DOHH2 (cell line): ENCODE measurements around the gene C10orf105.

ENCODE experiments used
- H3F3A ChIP-seq: fragments of 200-600 bp; sonication (generic), shearing (Covaris generic); 2 replicates; pipeline ENCODE4 v1.6.0; 2016; ENCODE audit warnings: antibody characterized with exemption, mild to moderate bottlenecking; ENCODE audit not compliant: control insufficient read depth, insufficient read depth
- H3K27ac ChIP-seq: fragments of 200-600 bp; sonication (generic); 2 replicates; pipeline ENCODE4 v1.5.1; 2014; ENCODE audit warnings: low read depth, mild to moderate bottlenecking, low read length, moderate library complexity
- H3K27me3 ChIP-seq: fragments of 200-600 bp; sonication (generic); 2 replicates; pipeline ENCODE4 v1.6.1; 2014; ENCODE audit warnings: mild to moderate bottlenecking, low read length, mixed read lengths; ENCODE audit not compliant: control insufficient read depth
- H3K36me3 ChIP-seq: fragments of 200-600 bp; sonication (generic); 2 replicates; pipeline ENCODE4 v1.6.1; 2014; ENCODE audit warnings: mild to moderate bottlenecking, low read length, moderate library complexity, mixed read lengths; ENCODE audit not compliant: control insufficient read depth
- H3K4me1 ChIP-seq: fragments of 200-600 bp; sonication (generic); 2 replicates; pipeline ENCODE4 v1.6.1; 2014; ENCODE audit warnings: mild to moderate bottlenecking, low read length, mixed read lengths; ENCODE audit not compliant: control insufficient read depth
- H3K4me2 ChIP-seq: fragments of 200-600 bp; sonication (generic); 2 replicates; pipeline ENCODE4 v1.6.0; 2014; ENCODE audit warnings: mild to moderate bottlenecking, low read length, moderate library complexity
- H3K4me3 ChIP-seq: fragments of 200-600 bp; sonication (generic); 2 replicates; pipeline ENCODE4 v1.5.1; 2014; ENCODE audit warnings: mild to moderate bottlenecking, low read length, mixed read lengths
- H3K79me2 ChIP-seq: fragments of 200-600 bp; sonication (generic); 2 replicates; pipeline ENCODE4 v1.6.1; 2014; ENCODE audit warnings: mild to moderate bottlenecking, low read length, mixed read lengths; ENCODE audit not compliant: control insufficient read depth
- H3K9me2 ChIP-seq: fragments of 200-600 bp; sonication (generic); replicated peaks from 2 replicates; pipeline ENCODE4 v1.6.1; 2014; ENCODE audit warnings: mild to moderate bottlenecking, low read length, mixed read lengths; ENCODE audit not compliant: control insufficient read depth
- H3K9me3 ChIP-seq: fragments of 200-600 bp; sonication (generic); 2 replicates; pipeline ENCODE4 v1.6.1; 2014; ENCODE audit warnings: antibody characterized with exemption, low read length, mixed read lengths; ENCODE audit not compliant: control insufficient read depth, insufficient read depth
- H4K20me1 ChIP-seq: fragments of 200-600 bp; sonication (generic); 2 replicates; pipeline ENCODE4 v1.6.0; 2014; ENCODE audit warnings: low read depth, mild to moderate bottlenecking, antibody characterized with exemption, low read length, moderate library complexity; ENCODE audit not compliant: control insufficient read depth, insufficient read depth
- CTCF ChIP-seq: fragments of 200-600 bp; sonication (generic); IDR thresholded peaks from one replicate; pipeline ENCODE4 v1.5.1; 2014; ENCODE audit warnings: antibody characterized with exemption, mild to moderate bottlenecking, low read depth, low read length; ENCODE audit not compliant: poor library complexity, severe bottlenecking
- EZH2phosphoT487 ChIP-seq: fragments of 200-600 bp; sonication (generic); IDR thresholded peaks from 2 replicates; pipeline ENCODE4 v1.6.1; 2017; ENCODE audit warnings: borderline replicate concordance, mild to moderate bottlenecking, antibody characterized with exemption, low read length, moderate library complexity, mixed read lengths

C10orf105 gene

DNA sequence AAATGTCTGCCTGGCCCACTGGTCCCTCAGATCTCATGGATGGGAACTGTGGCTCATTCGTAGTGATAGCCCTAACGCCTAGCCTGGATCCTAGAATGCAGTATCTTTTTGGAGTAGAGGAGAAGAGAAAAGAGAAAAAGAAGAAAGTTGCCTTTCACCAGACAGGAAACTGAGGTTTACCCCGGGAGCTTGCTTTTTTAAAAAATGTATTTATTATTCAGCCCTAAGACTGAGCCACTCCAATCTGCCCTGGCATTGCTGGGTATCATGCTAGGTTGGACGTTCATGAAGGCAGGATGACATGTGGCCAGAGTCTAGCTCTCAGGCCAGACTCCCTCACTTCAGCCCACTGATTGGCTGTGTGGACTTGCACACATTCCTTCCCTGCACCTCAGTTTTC is 21.5 kb upstream of the C10orf105 start:
- Histone ChIP-seq H3K27ac (no peak overlapping the region), H3K4me2 (no peak overlapping the region)

DNA sequence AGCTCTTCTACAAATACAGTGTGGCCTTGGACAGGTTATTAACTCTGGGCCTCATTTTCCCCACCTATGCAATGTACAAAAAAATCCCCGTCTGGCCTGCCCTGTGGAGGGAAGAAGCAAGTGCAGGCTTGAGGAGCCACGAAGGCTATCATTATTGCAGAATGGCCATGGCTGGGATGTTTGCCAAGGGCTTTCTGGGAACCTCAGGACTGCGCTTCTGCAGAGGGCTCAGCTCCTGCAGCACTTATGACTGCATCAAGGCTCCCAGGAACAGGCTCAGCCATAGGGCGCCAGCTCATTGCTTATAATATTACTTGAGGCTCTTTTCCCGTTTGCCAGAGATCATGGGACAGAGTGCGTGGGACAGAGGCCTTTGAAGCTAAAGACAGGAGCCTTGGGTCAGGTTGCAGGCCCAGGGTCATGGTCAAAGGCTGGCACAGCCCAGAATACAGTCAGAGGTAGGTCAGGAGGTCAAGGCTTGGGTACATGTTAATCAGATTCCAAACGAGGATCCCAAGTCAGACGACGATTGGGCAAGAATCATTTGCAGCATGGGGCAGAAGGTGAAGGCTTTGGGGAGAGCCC is 20.6 kb upstream of the C10orf105 start:
- no peak overlapping the region for H3K4me2 ChIP-seq
- H3K4me1 ChIP-seq: peaks cover 11% of the 10 kb centered on the region
- no peak for TF ChIP-seq CTCF
- no peak for TF ChIP-seq EZH2phosphoT487
- no peaks in the 10 kb centered on the region for H3K9me2 ChIP-seq
- H3K27me3 ChIP-seq: no peaks in the 10 kb centered on the region; the same call in 1 of the 2 replicates
- no peaks in the 10 kb centered on the region for H3F3A ChIP-seq
- no peaks in the 10 kb centered on the region for H3K9me3 ChIP-seq
- H4K20me1 ChIP-seq: no peaks in the 10 kb centered on the region
- H3K79me2 ChIP-seq: no peaks in the 10 kb centered on the region
- no peaks in the 10 kb centered on the region for H3K36me3 ChIP-seq
- no peak overlapping the region for H3K4me3 ChIP-seq
- no peak overlapping the region for H3K27ac ChIP-seq

More for the DNA sequence above, 21.5 kb upstream of the C10orf105 start:
- TF ChIP-seq EZH2phosphoT487 (no peak), CTCF (no peak)
- H3K9me3 ChIP-seq: no peaks in the 10 kb centered on the region
- no peaks in the 10 kb centered on the region for H3F3A ChIP-seq
- no peaks in the 10 kb centered on the region for H4K20me1 ChIP-seq
- no peaks in the 10 kb centered on the region for H3K36me3 ChIP-seq
- H3K27me3 ChIP-seq: no peaks in the 10 kb centered on the region; the same call in 1 of the 2 replicates
- H3K4me1 ChIP-seq: peaks cover 3% of the 10 kb centered on the region
- H3K4me3 ChIP-seq: no peak overlapping the region
- H3K79me2 ChIP-seq: no peaks in the 10 kb centered on the region
- no peaks in the 10 kb centered on the region for H3K9me2 ChIP-seq

GRCh38 chr10:71739358-71739900 is 19.9 kb upstream of the C10orf105 start:
- Histone ChIP-seq H3K4me3 (no peak overlapping the region), H3K27ac (no peak overlapping the region), H3K9me2 (no peaks in the 10 kb centered on the region), H3K4me2 (no peak overlapping the region), H3K9me3 (no peaks in the 10 kb centered on the region), H3K4me1 (peaks cover 11% of the 10 kb centered on the region), H3K79me2 (no peaks in the 10 kb centered on the region), H3K27me3 (no peaks in the 10 kb centered on the region; the same call in 1 of the 2 replicates), H3K36me3 (no peaks in the 10 kb centered on the region), H4K20me1 (no peaks in the 10 kb centered on the region), H3F3A (no peaks in the 10 kb centered on the region)
- TF ChIP-seq CTCF (no peak), EZH2phosphoT487 (no peak)
